Lung (tissue), 12 donors: ENCODE measurements around the gene ASIC5. TPM values are rescaled to one million over a fixed set of nuclear protein-coding genes. Genes with fewer than 3 reads are reported as not detected.

Experiments used
- ATAC-seq: fragments of 200-7000 bp; cut with Tn5 transposase; one replicate; pipeline ENCODE4 v1.9.1; 2020; ENCODE audit warnings: moderate number of reproducible peaks; ENCODE audit not compliant: insufficient read depth, low FRiP score
- DNase-seq, 3 donors: peaks; one replicate each; pipeline ENCODE4 v3.0.0-alpha.2; 2013 to 2017
- H3K27ac ChIP-seq, 2 donors: one replicate each; pipeline ENCODE4 v1.5.1; 2013; ENCODE audit warnings: mild to moderate bottlenecking in 2 of 2, moderate library complexity in 2 of 2, control low read depth in 1 of 2, inconsistent platforms in 1 of 2, low read depth in 1 of 2, low read length in 1 of 2
- H3K27me3 ChIP-seq, 3 donors: one replicate each; pipeline ENCODE4 v1.5.1; 2013; ENCODE audit warnings: low read length in 2 of 3; ENCODE audit not compliant: control insufficient read depth in 3 of 3, insufficient read depth in 3 of 3
- H3K36me3 ChIP-seq, 4 donors: one replicate each; pipeline ENCODE4 v1.5.1; 2013; ENCODE audit warnings: low read length in 4 of 4, mild to moderate bottlenecking in 1 of 4, moderate library complexity in 1 of 4; ENCODE audit not compliant: control insufficient read depth in 4 of 4, insufficient read depth in 4 of 4
- H3K4me1 ChIP-seq, 5 donors: one replicate each; pipeline ENCODE4 v1.5.1; 2013; ENCODE audit warnings: low read length in 5 of 5, mild to moderate bottlenecking in 2 of 5, moderate library complexity in 1 of 5; ENCODE audit not compliant: control insufficient read depth in 5 of 5, insufficient read depth in 5 of 5
- H3K4me3 ChIP-seq: one replicate; pipeline ENCODE4 v1.5.1; 2013; ENCODE audit warnings: mild to moderate bottlenecking, control low read depth, moderate library complexity
- H3K9ac ChIP-seq, 2 donors: one replicate each; pipeline ENCODE4 v1.5.1; 2013; ENCODE audit warnings: low read length in 2 of 2, control low read depth in 1 of 2; ENCODE audit not compliant: insufficient read depth in 1 of 2
- H3K9me3 ChIP-seq, 4 donors: one replicate each; pipeline ENCODE4 v1.5.1; 2013; ENCODE audit warnings: low read length in 3 of 4, mild to moderate bottlenecking in 1 of 4, moderate library complexity in 1 of 4; ENCODE audit not compliant: control insufficient read depth in 4 of 4, insufficient read depth in 3 of 4
- WGBS, 2 donors: extraction: QIAGEN DNeasy Blood & Tissue Kit; methylation state at CpG; one replicate each; pipeline ENCODE4 v1.1.7; 2013; 5-methylcytosine and 5-hydroxymethylcytosine counted together
- polyA plus RNA-seq, 2 donors: library from polyadenylated mRNA; stranded (reverse); fragments of 200-250 nt; gene quantifications; one replicate each; pipeline ENCODE4 v1.2.1, GENCODE V29; 2013
- total RNA-seq, 2 donors: library from RNA; depleted of rRNA in 1 of 2; stranded (reverse); fragments of >200 nt in 1 of 2; gene quantifications; one replicate each; pipeline ENCODE4 v1.2.1, GENCODE V29; 2014 to 2021
- TF ChIP-seq, protein P1 (sequence below): IDR thresholded peaks from 2 replicates; pipeline ENCODE4 v1.5.1; 2012; ENCODE audit warnings: mild to moderate bottlenecking; ENCODE audit errors: control extremely low read depth, extremely low read depth
- donor health status: control.
- donor health status: control.
- donor health status: Bipolar disorder and iron deficiency.
- donor health status: healthy.
- donor health status: DM: yes; HTN: yes; CAD: no.

The ASIC5 gene
- total and polyA plus RNA-seq, 4 donors, result not detected

GRCh38 chr4:155883895-155884294 lies 17.8 kb upstream of the ASIC5 start:
- Histone ChIP-seq H3K27ac (no peak overlapping the region), H3K9ac (no peak overlapping the region), H3K4me1 (peaks cover 0 to 5% (median 0%) of the 10 kb centered on the region in 5 donors), H3K27me3 (no peaks in the 10 kb centered on the region), H3K36me3 (no peaks in the 10 kb centered on the region), H3K4me3 (no peak overlapping the region), H3K9me3 (no peaks in the 10 kb centered on the region)
- no peak for ATAC-seq
- no peak for DNase-seq
- TF ChIP-seq, protein P1, sequence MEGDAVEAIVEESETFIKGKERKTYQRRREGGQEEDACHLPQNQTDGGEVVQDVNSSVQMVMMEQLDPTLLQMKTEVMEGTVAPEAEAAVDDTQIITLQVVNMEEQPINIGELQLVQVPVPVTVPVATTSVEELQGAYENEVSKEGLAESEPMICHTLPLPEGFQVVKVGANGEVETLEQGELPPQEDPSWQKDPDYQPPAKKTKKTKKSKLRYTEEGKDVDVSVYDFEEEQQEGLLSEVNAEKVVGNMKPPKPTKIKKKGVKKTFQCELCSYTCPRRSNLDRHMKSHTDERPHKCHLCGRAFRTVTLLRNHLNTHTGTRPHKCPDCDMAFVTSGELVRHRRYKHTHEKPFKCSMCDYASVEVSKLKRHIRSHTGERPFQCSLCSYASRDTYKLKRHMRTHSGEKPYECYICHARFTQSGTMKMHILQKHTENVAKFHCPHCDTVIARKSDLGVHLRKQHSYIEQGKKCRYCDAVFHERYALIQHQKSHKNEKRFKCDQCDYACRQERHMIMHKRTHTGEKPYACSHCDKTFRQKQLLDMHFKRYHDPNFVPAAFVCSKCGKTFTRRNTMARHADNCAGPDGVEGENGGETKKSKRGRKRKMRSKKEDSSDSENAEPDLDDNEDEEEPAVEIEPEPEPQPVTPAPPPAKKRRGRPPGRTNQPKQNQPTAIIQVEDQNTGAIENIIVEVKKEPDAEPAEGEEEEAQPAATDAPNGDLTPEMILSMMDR, result no peak
- 77 to 85% methylated on average over 3 of the region's 3 CpGs for WGBS, 2 donors

GRCh38 chr4:155881555-155881954 lies 15.5 kb upstream of the ASIC5 start:
- Histone ChIP-seq H3K36me3 (no peaks in the 10 kb centered on the region), H3K4me3 (no peak overlapping the region), H3K27ac (no peak overlapping the region), H3K4me1 (no peaks in the 10 kb centered on the region), H3K27me3 (no peaks in the 10 kb centered on the region), H3K9me3 (peaks cover 0 to 2% (median under 1%) of the 10 kb centered on the region in 4 donors), H3K9ac (no peak overlapping the region)
- no peak for ATAC-seq
- DNase-seq, result no peak
- TF ChIP-seq, protein P1, result no peak
- WGBS, 2 donors, result 63 to 70% methylated on average over 1 of the region's 1 CpG

GRCh38 chr4:155879767-155880166 lies 13.7 kb upstream of the ASIC5 start:
- Histone ChIP-seq H3K27ac (no peak overlapping the region), H3K27me3 (no peaks in the 10 kb centered on the region), H3K4me1 (no peaks in the 10 kb centered on the region), H3K9me3 (peaks cover 0 to 3% (median 1%) of the 10 kb centered on the region in 4 donors), H3K9ac (no peak overlapping the region), H3K4me3 (no peak overlapping the region), H3K36me3 (no peaks in the 10 kb centered on the region)
- ATAC-seq, result no peak
- TF ChIP-seq, protein P1, result no peak
- DNase-seq, result no peak

DNA sequence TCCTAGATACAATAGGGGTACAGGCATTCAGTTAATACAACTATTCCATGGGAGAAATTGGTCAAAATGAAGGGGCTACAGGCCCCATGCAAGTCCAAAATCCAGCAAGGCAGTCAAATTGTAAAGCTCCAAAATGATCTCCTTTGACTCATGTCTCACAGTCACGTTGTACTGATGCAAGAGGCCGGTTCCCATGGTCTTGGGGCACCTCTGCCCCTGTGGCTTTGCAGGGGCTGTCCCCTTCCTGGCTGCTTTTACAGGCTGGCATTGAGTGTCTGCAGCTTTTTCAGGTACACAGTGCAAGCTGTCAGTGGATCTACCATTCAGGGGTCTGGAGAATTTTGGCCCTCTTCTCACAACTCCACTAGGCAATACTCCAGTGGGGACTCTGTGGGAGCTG lies 12.5 kb upstream of the ASIC5 start:
- 39 to 40% methylated on average over 2 of the region's 2 CpGs for WGBS, 2 donors
- Histone ChIP-seq H3K9me3 (peaks cover 0 to 6% (median 1%) of the 10 kb centered on the region in 4 donors), H3K9ac (no peak overlapping the region), H3K4me3 (no peak overlapping the region), H3K27ac (no peak overlapping the region), H3K4me1 (no peaks in the 10 kb centered on the region), H3K27me3 (no peaks in the 10 kb centered on the region), H3K36me3 (no peaks in the 10 kb centered on the region)
- no peak for DNase-seq
- ATAC-seq, result no peak
- TF ChIP-seq, protein P1, result no peak
